ENCODE measurements around the gene CTDSPL.

CTDSPL gene

GRCh38 chr3:37853691-37854413, 7.8 kb upstream of the CTDSPL start (continued):
- TF ChIP-seq ZNF112 (tag by site-specific recombination; IDR thresholded peaks at IDR 0.05): no peak

DNA sequence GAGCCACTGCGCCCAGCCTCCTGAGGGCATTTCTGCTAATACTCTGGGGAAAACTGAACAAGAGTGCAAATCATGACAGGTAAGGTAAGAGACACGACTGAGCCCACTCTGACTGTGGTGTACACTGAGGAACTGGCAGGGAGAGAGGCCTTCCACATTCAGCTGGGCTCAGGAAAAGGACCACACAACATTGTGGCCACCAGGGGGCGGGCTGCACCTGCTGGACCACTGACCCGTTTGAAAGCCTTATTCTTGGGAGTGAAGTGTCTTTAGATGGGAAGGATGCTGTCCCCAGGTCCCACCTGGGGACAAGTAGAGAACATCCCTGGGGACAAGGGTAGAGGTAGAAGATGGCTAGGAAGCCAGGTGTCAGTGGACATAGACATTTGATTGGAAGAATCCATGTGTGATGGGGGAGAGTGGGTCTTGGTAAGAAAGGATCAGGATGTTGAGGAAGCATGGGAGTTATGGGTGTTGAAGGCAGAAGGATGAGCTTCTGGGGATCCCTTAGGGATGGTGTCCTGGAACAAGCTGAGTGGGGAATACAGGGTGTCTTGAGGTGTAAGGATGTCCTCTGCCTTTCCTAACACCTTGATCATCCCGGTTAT, 6.2 kb upstream of the CTDSPL start:
- Histone ChIP-seq H3K36me3 (ENCODE audit: control insufficient read depth in 2 of 2, insufficient read depth in 1 of 2, low read length in 2 of 2) (no peaks in the 10 kb centered on the region), H3K4me1 (ENCODE audit: control insufficient read depth, insufficient read depth, low read length) (no peaks in the 10 kb centered on the region), H3K4me3 (ENCODE audit: low read depth, low read length) (no peak overlapping the region), H3K9me3 (ENCODE audit: control insufficient read depth, insufficient read depth, low read depth, low read length) (no peaks in the 10 kb centered on the region), H3K27ac (ENCODE audit: extremely low read depth, low read depth, low read length) (no peak overlapping the region)
- ChIA-PET CTCF (interaction anchor here (0.5 to 9.5 kb wide), 36 partner anchors 8 to 1985 kb away, joined by 3 to 164 read pairs (median 3); no protein-coding TSS in a partner anchor), POLR2A (no interaction called here)
- peak; percentile 74 for TF ChIP-seq ZNF654 (tag by site-specific recombination; IDR thresholded peaks at IDR 0.05; ENCODE audit: low read depth)
- TF ChIP-seq ZNF571 (tag by site-specific recombination; IDR thresholded peaks at IDR 0.05): no peak
- no peak for TF ChIP-seq ZNF132 (tag by site-specific recombination; IDR thresholded peaks at IDR 0.05; ENCODE audit: borderline replicate concordance)
- TF ChIP-seq, protein P1, sequence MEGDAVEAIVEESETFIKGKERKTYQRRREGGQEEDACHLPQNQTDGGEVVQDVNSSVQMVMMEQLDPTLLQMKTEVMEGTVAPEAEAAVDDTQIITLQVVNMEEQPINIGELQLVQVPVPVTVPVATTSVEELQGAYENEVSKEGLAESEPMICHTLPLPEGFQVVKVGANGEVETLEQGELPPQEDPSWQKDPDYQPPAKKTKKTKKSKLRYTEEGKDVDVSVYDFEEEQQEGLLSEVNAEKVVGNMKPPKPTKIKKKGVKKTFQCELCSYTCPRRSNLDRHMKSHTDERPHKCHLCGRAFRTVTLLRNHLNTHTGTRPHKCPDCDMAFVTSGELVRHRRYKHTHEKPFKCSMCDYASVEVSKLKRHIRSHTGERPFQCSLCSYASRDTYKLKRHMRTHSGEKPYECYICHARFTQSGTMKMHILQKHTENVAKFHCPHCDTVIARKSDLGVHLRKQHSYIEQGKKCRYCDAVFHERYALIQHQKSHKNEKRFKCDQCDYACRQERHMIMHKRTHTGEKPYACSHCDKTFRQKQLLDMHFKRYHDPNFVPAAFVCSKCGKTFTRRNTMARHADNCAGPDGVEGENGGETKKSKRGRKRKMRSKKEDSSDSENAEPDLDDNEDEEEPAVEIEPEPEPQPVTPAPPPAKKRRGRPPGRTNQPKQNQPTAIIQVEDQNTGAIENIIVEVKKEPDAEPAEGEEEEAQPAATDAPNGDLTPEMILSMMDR (tag by site-specific recombination; IDR thresholded peaks at IDR 0.05): peak; percentile 74
- no peak for TF ChIP-seq ZNF146 (tag by site-specific recombination; IDR thresholded peaks at IDR 0.05)

DNA sequence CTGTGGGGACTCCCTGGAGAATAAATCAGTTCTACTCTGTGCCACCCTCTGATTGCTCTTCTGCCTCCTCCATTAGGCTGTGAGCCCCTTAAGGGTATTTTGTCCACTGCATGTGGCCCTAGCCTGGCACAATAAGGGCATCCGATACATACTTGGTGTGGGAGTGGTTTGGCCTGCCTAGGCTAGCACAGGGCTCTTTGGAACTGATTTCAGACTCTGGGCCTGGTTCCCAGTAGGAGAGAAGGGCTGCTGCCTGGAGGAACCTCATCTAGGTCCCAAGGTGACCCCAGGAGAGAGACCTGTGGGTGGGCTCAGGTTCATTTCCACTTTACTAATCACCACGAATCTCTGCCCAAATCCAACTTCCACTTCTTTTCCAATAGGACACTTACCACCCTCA, 5.3 kb upstream of the CTDSPL start:
- Histone ChIP-seq H3K36me3 (ENCODE audit: control insufficient read depth in 2 of 2, insufficient read depth in 1 of 2, low read length in 2 of 2) (no peaks in the 10 kb centered on the region), H3K4me3 (ENCODE audit: low read depth, low read length) (no peak overlapping the region), H3K4me1 (ENCODE audit: control insufficient read depth, insufficient read depth, low read length) (no peaks in the 10 kb centered on the region), H3K27ac (ENCODE audit: extremely low read depth, low read depth, low read length) (no peak overlapping the region), H3K9me3 (ENCODE audit: control insufficient read depth, insufficient read depth, low read depth, low read length) (no peaks in the 10 kb centered on the region)
- POLR2A ChIA-PET: no interaction called here
- CTCF ChIA-PET: interaction anchor here (0.6 to 9.5 kb wide), 16 partner anchors 7 to 147 kb away, joined by 3 to 164 read pairs (median 4); no protein-coding TSS in a partner anchor
- no peak for TF ChIP-seq ZNF148 (tag by site-specific recombination; IDR thresholded peaks at IDR 0.05; ENCODE audit: borderline replicate concordance)
- no peak for TF ChIP-seq ZSCAN5A (tag by site-specific recombination; IDR thresholded peaks at IDR 0.05)
- TF ChIP-seq MEIS1 (CRISPR knock-in tag; IDR thresholded peaks at IDR 0.05; ENCODE audit: borderline replicate concordance): no peak
- no peak for TF ChIP-seq ZNF776 (tag by site-specific recombination; IDR thresholded peaks at IDR 0.05; ENCODE audit: borderline replicate concordance)
- no peak for TF ChIP-seq REST (tag by site-specific recombination; IDR thresholded peaks at IDR 0.05)
- TF ChIP-seq ZNF324 (tag by site-specific recombination; IDR thresholded peaks at IDR 0.05): no peak
- no peak for TF ChIP-seq ZNF133 (tag by site-specific recombination; IDR thresholded peaks at IDR 0.05)
- TF ChIP-seq PATZ1 (tag by site-specific recombination; IDR thresholded peaks at IDR 0.05): no peak
- no peak for TF ChIP-seq ZEB2 (tag by site-specific recombination; IDR thresholded peaks at IDR 0.05)
- TF ChIP-seq, protein P2, sequence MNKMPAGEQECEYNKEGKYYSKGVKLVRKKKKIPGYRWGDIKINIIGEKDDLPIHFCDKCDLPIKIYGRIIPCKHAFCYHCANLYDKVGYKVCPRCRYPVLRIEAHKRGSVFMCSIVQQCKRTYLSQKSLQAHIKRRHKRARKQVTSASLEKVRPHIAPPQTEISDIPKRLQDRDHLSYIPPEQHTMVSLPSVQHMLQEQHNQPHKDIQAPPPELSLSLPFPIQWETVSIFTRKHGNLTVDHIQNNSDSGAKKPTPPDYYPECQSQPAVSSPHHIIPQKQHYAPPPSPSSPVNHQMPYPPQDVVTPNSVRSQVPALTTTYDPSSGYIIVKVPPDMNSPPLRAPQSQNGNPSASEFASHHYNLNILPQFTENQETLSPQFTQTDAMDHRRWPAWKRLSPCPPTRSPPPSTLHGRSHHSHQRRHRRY (tag by site-specific recombination; IDR thresholded peaks at IDR 0.05): no peak
- TF ChIP-seq KLF1 (tag by site-specific recombination; IDR thresholded peaks at IDR 0.05): no peak
- TF ChIP-seq ZBTB21 (tag by site-specific recombination; IDR thresholded peaks at IDR 0.05): no peak
